K562 (cell line): Measurements from ENCODE around the gene GABARAPL2.

Experiments used
- MEF2A ChIP-seq: IDR thresholded peaks from 2 replicates; pipeline ENCODE4 v1.6.1; 2011; ENCODE audit warnings: low read depth, mild to moderate bottlenecking, low read length, moderate library complexity; ENCODE audit not compliant: control insufficient read depth
- POLR2AphosphoS5 ChIP-seq: IDR thresholded peaks from 2 replicates; pipeline ENCODE4 v1.6.1; 2011; ENCODE audit warnings: mild to moderate bottlenecking, low read depth, low read length, moderate library complexity; ENCODE audit not compliant: control insufficient read depth, insufficient read depth
- RAD21 ChIP-seq, 2 experiments: fragments of 250-450 bp in 1 of 2; fragments of 450-650 bp in 1 of 2; sonication (Bioruptor Pico) in 1 of 2; formaldehyde crosslinking in 1 of 2; IDR thresholded peaks in 1 of 2; conservative IDR thresholded peaks in 1 of 2; 2 replicates each; pipeline versions ENCODE4 v1.4.0 to v1.8.0; 2020 to 2022; ENCODE audit warnings: mild to moderate bottlenecking in 2 of 2, moderate library complexity in 1 of 2

DNA sequence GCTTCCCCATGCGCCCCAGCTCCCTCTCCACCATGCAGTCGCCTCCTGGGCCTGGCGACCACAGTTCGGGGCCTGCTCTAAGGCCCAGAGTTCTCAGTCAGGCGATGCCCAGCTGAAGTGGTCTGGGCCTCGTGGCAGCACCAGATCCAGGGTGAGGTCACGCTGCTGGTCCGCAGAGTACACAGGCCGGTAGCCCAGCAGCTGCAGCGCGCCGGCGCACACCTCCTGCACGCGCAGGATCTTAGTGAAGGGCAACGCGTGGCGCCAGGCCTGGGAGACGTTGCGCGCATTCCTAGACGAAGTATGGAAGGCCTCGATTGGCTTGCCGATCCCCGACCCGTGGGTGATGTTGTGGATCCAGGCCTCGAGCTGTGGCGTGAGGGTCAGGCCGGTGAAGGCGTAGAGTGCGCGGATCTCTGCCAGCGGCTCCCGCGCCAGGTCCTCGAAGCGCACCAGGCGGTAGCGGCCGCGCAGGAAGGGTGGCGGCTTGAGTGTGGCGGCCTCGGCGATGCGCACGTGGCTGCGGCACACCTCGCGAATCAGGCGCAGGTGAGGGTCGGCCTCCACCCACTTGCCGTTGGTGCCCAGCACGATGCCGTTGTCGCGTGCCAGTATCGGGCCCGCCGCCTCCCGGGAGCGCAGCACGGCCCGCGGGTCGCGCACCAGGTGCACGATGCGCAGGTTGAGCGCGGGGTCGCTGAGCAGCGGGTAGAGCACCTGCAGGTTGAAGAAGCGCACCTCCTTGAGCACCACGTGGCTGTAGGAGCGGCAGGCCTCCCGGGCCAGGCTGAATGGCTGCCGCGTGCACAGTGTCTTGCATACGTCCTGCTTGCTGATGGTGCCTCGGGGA lies 36.9 kb upstream of the GABARAPL2 start:
- TF ChIP-seq POLR2AphosphoS5 (no peak), MEF2A (no peak), RAD21 (CRISPR knock-in tag; conservative IDR thresholded peaks at IDR 0.05 in 1 of 2, IDR thresholded peaks at IDR 0.05 in 1 of 2) (no peak)
